Measurements from ENCODE around the gene RNF157.
"Not testable (repeated sequence)": the region's sequence is repeated elsewhere in the genome, so short reads cannot be mapped to it uniquely, and the experiment has no call there.

The RNF157 gene

DNA sequence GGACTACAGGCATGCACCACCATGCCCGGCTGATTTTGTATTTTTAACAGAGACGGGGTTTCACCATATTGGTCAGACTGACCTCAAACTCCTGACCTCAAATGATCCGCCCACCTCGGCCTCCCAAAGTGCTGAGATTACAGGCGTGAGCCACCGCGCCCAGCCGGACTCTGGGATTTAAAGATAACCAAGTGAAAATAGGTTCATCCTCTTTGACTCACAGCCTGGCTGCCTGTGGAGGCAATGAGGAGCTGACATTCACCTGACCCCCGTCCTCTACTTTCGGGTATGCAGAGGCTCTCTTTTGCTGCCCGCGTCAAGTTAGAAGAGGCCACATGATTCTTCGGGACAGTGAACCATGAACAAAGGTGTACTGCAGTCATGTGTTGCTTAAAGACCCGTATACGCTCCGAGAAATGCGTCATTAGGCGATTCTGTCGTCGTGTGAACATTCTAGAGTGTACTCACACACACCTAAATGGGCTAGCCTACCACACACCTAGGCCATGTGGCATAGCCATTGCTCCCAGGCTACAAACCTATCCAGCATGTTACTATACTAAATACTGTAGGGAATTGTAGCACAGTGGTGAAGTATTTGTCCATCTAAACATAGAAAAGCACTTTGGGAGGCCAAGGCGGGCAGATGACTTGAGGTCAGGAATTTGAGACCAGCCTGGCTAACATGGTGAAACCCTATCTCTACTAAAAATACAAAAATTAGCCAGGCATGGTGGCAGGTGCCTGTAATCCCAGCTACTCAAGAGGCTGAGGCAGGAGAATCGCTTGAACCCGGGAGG is 12.9 kb upstream of the RNF157 start:
- not testable (repeated sequence) for DNase-seq

DNA sequence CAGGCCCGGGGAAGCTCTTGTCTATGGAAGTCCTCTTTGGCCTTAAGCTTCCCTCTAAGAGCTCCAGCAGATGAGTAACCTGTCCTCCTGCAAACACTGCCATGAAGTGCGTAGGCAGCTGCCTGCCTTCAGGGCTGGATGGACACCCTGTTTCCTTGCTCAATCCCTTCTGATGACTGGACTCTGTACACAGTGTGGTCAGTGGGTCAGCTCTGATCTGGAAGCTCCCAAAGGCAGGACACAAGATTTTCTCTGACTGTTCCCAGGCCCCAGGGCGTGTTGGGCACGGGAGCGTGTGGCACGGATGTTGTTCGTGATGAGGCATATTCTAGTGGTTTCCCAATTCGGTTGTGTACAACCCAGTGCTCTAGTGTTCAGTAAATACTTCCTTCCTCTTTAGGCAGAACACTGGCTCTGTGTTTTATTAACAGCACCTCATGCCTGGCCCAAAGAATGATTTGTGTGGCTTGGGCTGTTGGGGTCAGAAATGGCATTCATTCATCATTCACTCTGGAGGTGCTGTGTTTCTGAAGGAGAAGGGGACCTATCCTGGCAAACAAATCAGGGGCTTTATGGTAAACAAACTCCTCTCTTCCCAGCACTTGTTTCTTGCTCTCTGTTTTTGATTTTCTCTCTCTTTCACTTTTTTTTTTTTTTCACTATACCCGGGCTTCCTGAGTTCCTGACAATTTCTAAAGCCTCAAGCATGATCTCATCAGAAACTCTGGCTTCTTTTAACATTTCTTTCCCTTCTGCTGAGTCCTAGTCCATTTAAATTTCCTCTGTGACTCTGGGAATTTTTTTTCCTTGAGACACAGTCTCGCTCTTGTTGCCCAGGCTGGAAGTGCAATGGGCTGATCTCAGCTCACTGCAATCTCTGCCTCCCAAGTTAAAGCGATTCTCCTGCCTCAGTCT is 12.0 kb upstream of the RNF157 start:
- peak; percentile 38 for DNase-seq

DNA sequence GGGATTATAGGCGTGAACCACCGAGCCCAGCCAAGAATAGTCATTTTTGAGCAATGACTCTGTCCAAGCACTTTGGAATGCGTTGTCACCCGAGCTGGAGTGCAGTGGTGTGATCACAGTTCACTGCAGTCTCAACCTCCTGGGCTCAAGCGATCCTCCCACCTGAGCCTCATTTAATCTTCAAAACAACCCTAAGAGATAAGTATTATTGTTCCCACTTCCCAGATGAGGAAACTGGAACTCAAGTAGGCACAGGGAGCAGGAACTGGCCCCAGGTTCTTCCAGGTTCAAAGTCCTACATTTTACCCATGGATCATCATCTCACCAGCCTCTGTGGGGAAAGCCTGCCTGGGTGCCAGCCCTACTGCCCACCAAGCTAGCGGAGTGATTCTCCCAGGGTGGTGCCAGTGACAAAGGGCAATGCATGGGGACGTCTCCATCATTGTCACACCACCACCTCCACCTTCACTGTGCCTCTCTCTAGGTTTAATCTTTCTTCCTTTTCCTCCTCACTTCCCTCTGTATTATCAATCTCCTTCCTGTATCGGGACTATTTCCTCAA is 11.3 kb upstream of the RNF157 start:
- DNase-seq = no peak

DNA sequence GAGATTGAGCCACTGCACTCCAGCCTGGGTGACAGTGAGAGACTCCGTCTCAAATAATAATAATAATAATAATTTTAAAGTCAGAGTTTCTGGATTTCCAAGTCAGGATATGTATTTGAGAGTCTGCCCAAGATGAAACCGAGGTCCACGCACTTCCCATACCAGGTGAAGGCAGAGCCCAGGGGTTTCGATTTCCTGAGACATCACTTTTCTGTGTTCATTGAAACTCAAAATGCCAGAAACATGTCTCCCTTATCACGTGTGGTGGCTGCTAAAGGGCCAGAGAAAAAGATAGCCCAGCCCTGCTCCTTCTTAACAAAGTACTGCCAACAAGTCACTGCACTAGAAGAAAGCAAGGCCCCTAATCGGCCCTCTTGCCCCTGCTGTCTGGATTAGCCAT is 9.8 kb upstream of the RNF157 start:
- DNase-seq = no peak

DNA sequence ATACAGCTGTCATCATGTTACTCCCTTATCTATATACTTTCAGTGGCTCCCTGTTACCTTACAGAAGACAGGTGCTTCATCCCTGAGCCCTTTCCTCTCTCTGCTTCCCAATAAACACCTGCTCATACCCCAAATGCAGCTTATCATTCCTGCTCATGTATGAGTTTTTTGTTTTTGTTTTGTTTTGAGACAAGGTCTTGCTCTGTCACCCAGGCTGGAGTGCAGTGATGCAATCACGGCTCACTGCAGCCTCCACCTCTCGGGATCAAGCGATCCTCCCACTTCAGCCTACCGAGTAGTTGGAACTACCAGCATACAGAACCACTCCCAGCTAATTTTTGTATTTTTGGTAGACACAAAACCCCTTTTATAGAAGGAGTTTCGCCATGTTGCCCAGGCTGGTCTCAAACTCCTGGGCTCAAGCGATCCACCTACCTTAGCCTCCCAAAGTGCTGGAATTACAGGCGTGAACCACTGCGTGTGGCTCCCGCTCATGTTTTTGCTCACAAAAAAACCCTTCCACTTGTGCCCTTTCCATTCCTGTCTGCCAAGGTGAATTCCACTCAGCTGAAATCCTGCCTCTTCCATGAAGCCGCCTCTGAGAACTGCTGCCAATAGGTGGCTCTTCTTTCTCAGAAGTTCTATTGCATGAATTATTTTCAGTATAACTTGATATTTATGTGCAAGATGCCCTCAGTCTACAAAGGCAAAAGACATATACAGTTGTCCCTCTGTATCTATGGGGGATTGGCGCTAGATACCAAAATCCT is 7.9 kb upstream of the RNF157 start:
- DNase-seq = no peak

DNA sequence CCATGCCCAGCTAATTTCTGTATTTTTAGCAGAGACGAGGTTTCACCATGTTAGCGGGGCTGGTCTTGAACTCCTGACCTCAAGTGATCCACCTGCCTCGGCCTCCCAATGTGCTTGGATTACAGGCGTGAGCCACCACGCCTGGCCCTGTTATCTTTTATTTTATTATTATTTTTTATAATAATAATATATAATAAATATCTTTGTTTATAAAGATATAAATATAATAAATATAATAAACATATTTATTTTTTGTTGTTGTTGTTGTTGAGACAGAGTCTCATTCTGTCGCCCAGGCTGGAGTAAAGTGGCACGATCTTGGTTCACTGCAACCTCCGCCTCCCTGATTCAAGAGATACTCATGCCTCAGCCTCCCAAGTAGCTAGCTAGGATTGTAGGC is 7.0 kb upstream of the RNF157 start:
- no peak for DNase-seq

DNA sequence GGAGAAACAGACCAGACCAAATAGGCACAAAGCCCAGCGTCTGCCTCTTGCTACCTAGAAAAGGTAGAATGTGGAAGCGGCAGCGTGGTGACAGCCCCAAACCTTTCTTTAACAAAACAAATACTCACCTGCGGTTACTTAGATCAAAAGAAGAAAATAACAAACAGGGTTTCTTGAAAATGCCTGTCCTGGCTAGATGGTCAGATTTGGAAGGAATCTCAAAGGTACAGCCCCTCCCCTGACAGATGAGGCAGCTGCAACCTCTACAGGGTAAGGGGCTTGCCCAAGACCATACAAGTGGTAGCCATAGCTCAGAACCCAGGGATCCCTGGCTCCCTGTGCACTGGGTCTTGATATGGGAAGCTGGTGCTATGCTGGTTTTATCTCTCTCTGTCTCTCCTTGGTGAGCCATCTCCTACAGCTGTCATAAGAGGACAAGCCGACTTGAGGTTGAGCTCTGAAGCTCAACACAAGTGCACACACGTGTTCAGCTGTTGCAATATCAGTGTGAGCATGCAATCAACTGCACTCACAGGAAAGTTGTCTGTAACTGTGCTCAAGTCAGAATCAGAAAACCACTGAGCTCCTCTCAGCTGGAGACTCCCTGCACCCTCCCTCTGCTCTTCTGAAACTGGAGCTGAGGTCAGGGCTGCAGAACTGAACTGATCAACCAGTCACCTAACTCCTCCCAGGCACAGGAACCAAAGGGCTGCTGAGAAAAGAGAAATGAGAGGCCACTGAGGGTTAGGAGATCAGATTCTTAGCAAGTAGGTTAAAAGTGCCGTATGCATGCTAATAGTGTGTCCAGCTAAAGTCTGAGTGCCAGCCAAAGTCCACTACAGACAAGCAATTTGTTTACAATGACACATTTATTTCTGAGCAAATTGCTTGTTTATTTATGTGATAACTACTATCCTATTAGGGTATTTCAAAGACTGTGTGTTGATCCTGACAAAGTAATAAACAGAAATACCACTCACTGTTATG is 6.1 kb upstream of the RNF157 start:
- DNase-seq = peak; percentile 45

DNA sequence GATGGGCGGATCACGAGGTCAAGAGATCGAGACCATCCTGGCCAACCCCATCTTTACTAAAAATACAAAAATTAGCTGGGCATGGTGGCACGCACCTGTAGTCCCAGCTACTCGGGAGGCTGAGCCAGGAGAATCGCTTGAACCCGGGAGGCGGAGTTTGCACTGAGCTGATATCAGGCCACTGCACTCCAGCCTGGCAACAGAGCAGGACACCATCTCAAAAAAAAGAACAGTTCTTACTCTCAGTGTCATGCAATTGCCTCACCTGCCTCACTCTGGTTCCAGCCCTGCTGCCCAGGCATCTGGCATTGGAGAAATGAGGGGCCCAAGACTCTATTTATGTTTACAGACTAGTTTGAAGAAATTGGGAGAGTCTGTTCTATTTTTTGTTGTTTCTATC is 4.4 kb upstream of the RNF157 start:
- not testable (repeated sequence) for DNase-seq

DNA sequence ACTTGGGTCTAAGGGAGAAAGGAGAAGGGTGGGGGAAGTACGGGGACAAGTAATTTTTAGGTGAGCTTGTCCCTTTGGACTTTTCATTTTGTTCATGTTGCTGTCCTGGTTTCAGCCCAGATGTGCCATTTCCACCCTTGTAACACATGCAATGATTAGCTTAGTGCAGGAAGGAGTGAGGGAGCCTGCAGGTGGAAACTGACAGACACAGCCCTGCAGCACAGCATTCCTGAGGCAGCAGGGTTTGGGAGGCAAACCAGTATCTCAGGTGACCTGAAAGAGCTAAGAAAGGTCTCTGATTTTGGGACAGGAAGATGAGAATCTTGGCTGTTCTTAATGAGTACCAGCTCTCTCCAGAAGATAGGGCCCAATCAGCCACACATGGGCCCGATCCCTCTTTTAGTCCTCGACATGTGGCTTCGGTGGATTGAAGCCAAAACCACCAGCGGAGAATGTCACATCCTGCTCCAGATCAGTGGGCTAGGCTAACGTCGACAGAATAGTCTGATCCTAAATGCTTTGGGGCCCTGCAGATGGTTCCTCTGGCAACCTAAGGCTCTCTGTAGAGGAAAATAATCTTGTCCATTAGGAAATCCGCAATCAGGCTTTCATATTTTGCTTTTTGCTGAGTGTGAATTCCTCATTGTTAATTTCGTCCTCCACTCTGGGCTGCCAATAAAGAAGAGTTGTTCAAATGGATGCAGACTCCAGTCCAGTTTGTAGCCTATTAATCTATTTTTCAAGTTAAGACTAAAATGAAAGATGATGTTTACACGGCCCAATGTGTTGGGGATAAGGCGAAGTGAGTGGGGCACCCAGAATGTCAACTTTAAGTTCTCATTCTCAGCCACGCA is 3.8 kb upstream of the RNF157 start:
- no peak for DNase-seq

DNA sequence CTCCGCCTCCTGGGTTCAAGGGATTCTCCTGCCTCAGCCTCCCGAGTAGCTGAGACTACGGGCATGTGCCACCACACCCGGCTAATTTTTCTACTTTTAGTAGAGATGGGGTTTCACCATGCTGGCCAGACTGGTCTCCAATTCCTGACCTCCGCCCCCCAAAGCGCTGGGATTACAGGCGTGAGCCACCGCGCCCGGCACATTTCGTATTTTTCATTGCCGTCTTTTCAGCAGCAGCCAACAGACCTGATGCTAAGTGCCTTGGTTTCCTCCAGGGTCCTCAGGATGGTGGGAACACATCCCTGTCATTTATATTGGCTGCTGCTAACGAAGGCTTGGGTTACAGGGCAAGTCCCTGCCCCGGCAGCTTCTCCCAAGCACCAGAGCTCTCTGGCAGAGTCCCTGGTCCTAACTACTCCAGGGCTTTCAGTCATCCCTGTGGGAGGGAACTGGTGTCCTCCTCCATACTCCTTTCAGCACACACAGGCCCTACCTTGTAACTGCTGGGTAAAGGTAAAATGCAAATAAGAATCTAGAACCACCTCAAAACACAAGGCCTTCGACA is 1.5 kb upstream of the RNF157 start:
- DNase-seq = no peak

DNA sequence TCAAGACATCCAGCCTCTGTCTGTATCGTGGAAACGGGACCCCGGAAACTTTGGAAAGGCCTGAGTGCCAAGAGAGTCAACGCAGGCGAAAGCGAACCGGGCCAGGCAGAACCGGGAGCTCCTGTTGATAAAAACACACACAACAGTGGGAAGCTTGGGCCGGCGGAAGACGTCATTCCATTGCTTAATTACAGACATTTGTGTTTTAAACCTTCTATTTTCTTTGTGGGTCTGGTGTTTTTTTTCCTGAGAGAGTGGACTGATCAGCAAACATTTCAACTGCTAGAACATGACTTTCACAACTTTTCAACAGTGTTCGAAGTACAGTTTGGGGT is 878 bp upstream of the RNF157 start:
- no peak for DNase-seq

DNA sequence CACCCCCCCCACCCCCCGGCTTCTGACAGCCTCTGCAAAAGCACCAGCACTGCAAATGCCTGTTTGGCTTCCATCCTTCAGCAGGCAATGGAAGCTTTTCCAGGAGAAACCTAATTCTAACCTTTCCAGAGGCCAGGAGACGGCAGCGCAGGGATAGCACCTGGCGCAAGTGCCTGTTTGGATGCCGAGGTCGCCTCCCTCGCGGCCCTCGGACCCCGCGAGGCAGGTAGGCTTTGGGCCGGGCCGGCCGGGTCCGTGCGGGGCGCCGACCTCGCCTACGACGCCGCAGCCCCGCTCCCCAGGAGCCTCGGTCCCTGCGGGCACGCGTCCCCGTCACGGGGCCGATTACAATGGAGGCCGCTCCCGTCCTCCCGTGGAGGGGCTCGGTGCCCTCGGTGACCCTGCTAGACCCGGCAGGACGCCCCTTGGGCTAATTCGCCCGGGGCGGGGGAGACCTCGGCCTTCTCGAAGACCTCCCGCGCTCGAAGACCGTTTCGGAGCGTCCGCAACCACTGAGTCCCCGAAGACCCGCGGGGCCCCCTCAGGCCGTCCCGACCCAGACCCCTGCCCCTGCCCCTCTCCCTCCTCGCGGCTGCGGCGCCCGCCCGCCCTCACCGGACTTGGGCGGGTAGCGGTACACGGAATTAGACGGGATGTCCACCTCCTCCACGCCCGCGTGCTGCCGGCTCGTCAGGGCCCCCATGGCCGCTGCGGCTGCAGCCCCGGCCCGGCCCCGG is 587 bp downstream of the RNF157 start:
- DNase-seq = peak; percentile 21

DNA sequence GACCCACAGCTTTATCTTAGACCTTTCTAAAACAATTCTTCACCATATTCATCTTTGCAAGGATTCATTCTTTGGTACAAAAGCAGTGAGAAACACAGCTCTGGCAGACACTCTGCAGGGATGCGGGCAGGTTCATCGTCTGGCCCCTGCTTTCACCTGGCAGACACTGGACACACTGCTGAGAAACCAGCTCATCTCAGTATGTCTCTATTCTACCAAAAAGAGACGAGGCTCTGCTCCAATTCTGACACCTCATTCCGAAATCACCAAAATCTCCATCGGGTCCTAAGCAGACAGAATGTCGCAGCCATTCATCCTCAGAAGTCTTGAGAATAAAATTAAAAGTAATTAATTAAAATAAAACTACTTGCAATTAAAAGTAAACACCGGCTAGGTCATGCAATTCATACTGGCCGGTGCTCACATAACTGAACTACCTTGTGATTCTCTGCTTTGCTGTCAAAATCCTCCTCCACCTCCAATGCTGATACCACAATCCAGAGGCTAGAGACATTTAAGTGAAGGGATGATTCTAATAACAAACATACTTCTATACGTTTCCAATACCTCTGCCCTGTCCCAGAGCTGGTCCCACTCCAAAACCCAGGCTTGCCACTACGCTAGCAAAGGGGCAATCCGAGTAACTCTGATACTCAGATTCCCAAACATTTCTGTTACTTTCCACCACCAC is 1.3 kb downstream of the RNF157 start:
- DNase-seq = no peak

DNA sequence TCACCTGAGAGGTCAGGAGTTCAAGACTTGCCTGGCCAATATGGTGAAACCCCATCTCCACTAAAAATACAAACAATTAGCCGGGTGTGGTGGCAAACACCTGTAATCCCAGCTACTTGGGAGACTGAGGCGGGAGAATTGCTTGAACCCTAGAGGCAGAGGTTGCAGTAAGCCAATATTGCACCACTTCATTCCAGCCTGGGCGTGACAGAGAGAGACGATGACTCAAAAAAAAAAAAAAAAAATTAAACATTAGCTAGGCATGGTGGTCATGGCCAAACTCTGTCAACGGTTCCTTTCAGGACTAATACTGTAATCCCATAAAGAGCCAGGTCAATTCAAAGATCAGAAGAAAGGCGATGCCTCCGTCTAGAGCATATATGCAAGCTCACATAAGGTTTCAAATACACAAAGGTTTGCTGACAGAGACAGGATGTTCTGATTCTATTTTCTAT is 2.4 kb downstream of the RNF157 start:
- no peak for DNase-seq

DNA sequence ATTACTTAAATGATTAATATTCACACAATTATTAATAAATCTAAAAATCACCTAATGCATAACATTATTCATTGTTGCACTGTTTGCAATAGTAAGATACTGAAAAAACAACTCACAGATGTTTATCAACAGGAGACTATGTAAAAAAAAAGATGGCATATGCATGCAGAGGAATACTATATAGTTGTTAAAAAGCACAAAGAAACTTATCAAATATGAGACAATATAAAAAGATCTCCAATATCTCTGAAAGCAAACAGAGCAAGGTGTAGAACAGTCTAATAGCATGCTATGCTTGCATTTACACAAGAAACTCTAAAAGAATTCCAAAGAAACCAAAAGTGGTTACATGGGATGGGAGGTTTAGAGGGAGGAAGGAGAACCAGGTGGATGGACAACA is 3.7 kb downstream of the RNF157 start:
- DNase-seq = no peak

DNA sequence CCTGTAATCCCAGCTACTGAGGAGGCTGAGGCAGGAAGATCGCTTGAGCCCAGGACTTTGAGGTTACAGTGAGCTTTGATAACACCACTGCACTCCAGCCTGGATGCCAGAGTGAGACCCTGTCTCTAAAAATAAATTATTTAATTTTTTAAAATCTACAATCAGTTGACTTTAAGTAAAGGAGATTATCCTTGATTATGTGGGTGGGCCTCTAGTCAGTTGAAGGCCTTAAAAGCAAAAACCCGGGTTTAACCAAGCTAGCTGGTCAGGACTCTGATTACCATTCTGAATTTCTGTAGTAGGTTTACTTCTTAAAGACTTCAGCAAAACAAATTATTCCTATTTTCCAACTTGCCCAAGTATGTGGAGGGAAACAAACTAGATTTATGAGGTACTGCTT is 4.4 kb downstream of the RNF157 start:
- DNase-seq = no peak

DNA sequence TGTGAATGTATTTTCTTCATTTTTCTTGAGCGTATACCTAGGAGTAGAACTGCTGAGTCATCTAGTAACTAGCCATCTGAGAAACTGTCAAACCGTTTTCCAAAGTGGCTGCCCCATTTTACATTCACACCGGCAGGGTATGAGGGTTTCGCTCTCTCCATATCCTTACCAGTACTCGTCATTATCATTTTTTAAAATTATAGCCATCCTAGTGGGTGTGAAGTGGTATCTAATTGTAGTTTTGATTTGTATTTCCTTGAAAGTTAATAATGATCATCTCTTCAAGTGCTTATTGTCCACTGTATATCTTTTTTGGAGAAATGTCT is 6.0 kb downstream of the RNF157 start:
- DNase-seq = no peak

DNA sequence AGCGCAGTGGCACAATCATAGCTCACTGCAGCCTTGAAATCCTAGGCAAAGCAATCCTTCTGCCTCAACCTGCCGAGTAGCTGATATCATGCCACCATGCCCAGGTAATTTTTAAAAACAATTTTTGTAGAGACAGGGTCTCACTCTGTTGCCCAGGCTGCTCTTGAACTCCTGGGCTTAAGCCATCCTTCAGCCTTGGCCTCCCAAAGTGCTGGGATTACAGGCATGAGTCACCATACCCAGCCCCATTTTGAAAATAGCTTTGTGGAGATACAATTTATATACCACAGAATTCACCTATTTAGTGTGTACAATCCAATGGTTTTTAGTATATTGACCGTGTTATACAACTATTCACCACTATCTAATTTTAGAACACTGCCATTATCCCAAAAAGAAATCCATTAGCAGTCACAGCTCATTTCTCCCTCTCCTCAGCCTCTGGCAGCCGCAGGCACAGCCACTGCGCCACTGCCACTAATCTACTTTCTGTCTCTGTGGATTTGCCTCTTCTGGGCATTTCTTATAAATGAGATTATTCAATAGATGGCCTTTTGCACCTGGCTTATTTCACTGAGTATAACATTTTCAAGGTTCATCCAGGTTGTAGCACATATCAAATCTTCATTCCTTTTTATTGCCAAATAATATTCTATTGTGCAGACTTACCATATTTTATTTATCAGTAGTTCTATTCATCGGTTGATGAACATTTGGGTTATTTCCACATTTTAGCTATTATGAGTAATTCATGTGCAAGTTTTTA is 6.5 kb downstream of the RNF157 start:
- DNase-seq = no peak
